MCF 10A (cell line): ENCODE results near the gene REXO4. TPM values are rescaled to one million over a fixed set of nuclear protein-coding genes. Genes with fewer than 3 reads are reported as not detected.

ENCODE experiments used
- BruUV-seq: library from RNA; stranded (reverse); fragments of 400-500 nt; replicated peaks from 2 replicates; lab custom pipeline; 2021; lab: Mats Ljungman, UMichigan
- CTCF ChIA-PET: fragments of 300-600 bp; sonication (Branson Sonifier 250); formaldehyde crosslinking; extraction: SDS; loops from one replicate; lab custom pipeline; 2021; ENCODE audit warnings: antibody characterized with exemption, inconsistent platforms; lab: Yijun Ruan, JAX
- POLR2A ChIA-PET: fragments of 300-600, 350-650 bp; sonication (Branson Sonifier 250); formaldehyde crosslinking; extraction: SDS; loops from one replicate; lab custom pipeline; 2020; ENCODE audit warnings: antibody characterized with exemption, inconsistent platforms; lab: Yijun Ruan, JAX
- DNase-seq: peaks from one replicate; pipeline ENCODE4 v3.0.0-alpha.2; 2018; ENCODE audit not compliant: unreplicated experiment
- H3K27ac Mint-ChIP-seq: one replicate; pipeline ENCODE4 v1.8.0; 2022; ENCODE audit warnings: mild to moderate bottlenecking, low read depth, mixed read lengths; ENCODE audit not compliant: unreplicated experiment
- H3K27me3 Mint-ChIP-seq: one replicate; pipeline ENCODE4 v1.8.0; 2022; ENCODE audit warnings: mixed read lengths; ENCODE audit not compliant: insufficient read depth, unreplicated experiment
- H3K36me3 Mint-ChIP-seq: one replicate; pipeline ENCODE4 v1.8.0; 2022; ENCODE audit warnings: mild to moderate bottlenecking, moderate library complexity, mixed read lengths; ENCODE audit not compliant: insufficient read depth, unreplicated experiment
- H3K4me1 Mint-ChIP-seq: one replicate; pipeline ENCODE4 v1.8.0; 2022; ENCODE audit warnings: mixed read lengths; ENCODE audit not compliant: insufficient read depth, unreplicated experiment
- H3K4me3 Mint-ChIP-seq: one replicate; pipeline ENCODE4 v1.8.0; 2022; ENCODE audit warnings: mild to moderate bottlenecking, moderate library complexity, mixed read lengths; ENCODE audit not compliant: unreplicated experiment
- H3K9me3 Mint-ChIP-seq: one replicate; pipeline ENCODE4 v1.8.0; 2022; ENCODE audit warnings: mixed read lengths; ENCODE audit not compliant: unreplicated experiment
- CTCF ChIP-seq: fragments of 200-600 bp; IDR thresholded peaks from one replicate; pipeline ENCODE4 v1.8.0; 2022; ENCODE audit warnings: antibody characterized with exemption, mild to moderate bottlenecking; ENCODE audit not compliant: unreplicated experiment
- intact Hi-C: fragments of 100-400 bp; cut with micrococcal nuclease; formaldehyde crosslinking; loops from 2 replicates; pipeline ENCODE4 v1.14.1; 2022
- total RNA-seq: library from RNA; stranded (reverse); gene quantifications from 2 replicates; pipeline ENCODE4 v1.2.3, GENCODE V29; 2022

REXO4 gene
- total RNA-seq, 1 experiment from 2014 or later, result 38.1 TPM

GRCh38 chr9:133408042-133408441, 9.8 kb downstream of the REXO4 start:
- ChIA-PET POLR2A (no interaction called here), CTCF (interaction anchor here (1.0 kb wide), 1 partner anchor 79 kb away, joined by 4 read pairs; no protein-coding TSS in a partner anchor)
- Mint-ChIP-seq H3K4me3 (no peak overlapping the region), H3K36me3 (peaks cover 80% of the 10 kb centered on the region), H3K4me1 (no peaks in the 10 kb centered on the region), H3K9me3 (no peaks in the 10 kb centered on the region), H3K27me3 (no peaks in the 10 kb centered on the region), H3K27ac (no peak overlapping the region)
- no peak for DNase-seq
- intact Hi-C loops, result no loop called here
- TF ChIP-seq CTCF, result no peak
- no TSS peak for BruUV-seq

GRCh38 chr9:133406480-133407307, 11.1 kb downstream of the REXO4 start:
- no TSS peak for BruUV-seq
- intact Hi-C loops, result loop anchor here (1.0 kb wide), 1 partner anchor 80 kb away; no protein-coding TSS in a partner anchor

GRCh38 chr9:133405508-133406438, 12.0 kb downstream of the REXO4 start:
- H3K36me3 Mint-ChIP-seq, result peaks cover 68% of the 10 kb centered on the region
- intact Hi-C loops, result no loop called here
- H3K9me3 Mint-ChIP-seq, result no peaks in the 10 kb centered on the region
- H3K4me1 Mint-ChIP-seq, result no peaks in the 10 kb centered on the region
- H3K27me3 Mint-ChIP-seq, result no peaks in the 10 kb centered on the region
- CTCF ChIA-PET, result interaction anchor here (0.7 to 1.7 kb wide), 7 partner anchors 10 to 332 kb away, joined by 3 to 10 read pairs (median 4); partner anchors contain the start of gene REXO4
- H3K27ac Mint-ChIP-seq, result no peak overlapping the region
- TF ChIP-seq CTCF, result no peak
- BruUV-seq, result no TSS peak
- H3K4me3 Mint-ChIP-seq, result no peak overlapping the region
- POLR2A ChIA-PET, result interaction anchor here (0.7 kb wide), 1 partner anchor 15 kb away, joined by 3 read pairs; no protein-coding TSS in a partner anchor
- DNase-seq, result no peak

More at GRCh38 chr9:133406480-133407307, 11.1 kb downstream of the REXO4 start:
- Mint-ChIP-seq H3K36me3 (peaks cover 77% of the 10 kb centered on the region), H3K4me1 (no peaks in the 10 kb centered on the region), H3K9me3 (no peaks in the 10 kb centered on the region), H3K27me3 (no peaks in the 10 kb centered on the region), H3K27ac (no peak overlapping the region), H3K4me3 (no peak overlapping the region)
- peak; percentile 76 for TF ChIP-seq CTCF
- ChIA-PET POLR2A (no interaction called here), CTCF (interaction anchor here (0.7 to 1.7 kb wide), 7 partner anchors 9 to 333 kb away, joined by 3 to 10 read pairs (median 4); partner anchors contain the start of gene REXO4)
- peak; percentile 60 for DNase-seq
